HepG2 (cell line): ENCODE data around the gene CTNNBL1.

Source experiments
- ARID3A ChIP-seq: IDR thresholded peaks from 2 replicates; pipeline ENCODE4 v1.6.1; 2012; ENCODE audit warnings: low read depth, low read length, improper control_type of control experiment
- ARNT ChIP-seq: fragments of 450-650 bp; IDR thresholded peaks from 2 replicates; pipeline ENCODE4 v1.6.1; 2017
- CHD4 ChIP-seq: fragments of 200-600 bp; sonication (generic); IDR thresholded peaks from 2 replicates; pipeline ENCODE4 v1.7.0; 2017; ENCODE audit warnings: mild to moderate bottlenecking, low read length, borderline replicate concordance
- EZH2 ChIP-seq: conservative IDR thresholded peaks from 2 replicates; pipeline ENCODE4 v1.6.1; 2012; ENCODE audit warnings: mild to moderate bottlenecking, low read depth, low read length, moderate library complexity
- GATAD1 ChIP-seq: IDR thresholded peaks from 2 replicates; pipeline ENCODE4 v1.6.1; 2016; ENCODE audit warnings: missing genetic modification reagents, missing compliant biosample characterization
- NR1H2 ChIP-seq: sonication (generic); formaldehyde crosslinking; IDR thresholded peaks from 2 replicates; pipeline ENCODE4 v1.8.1; 2022; ENCODE audit warnings: low read depth, missing genetic modification reagents, borderline replicate concordance
- ZNF335 ChIP-seq: sonication (generic); formaldehyde crosslinking; IDR thresholded peaks from 2 replicates; pipeline ENCODE4 v1.4.0; 2020; ENCODE audit warnings: missing genetic modification reagents
- ZNF530 ChIP-seq: sonication (generic); formaldehyde crosslinking; IDR thresholded peaks from 2 replicates; pipeline ENCODE4 v1.5.0; 2020; ENCODE audit warnings: low read depth, mild to moderate bottlenecking, missing genetic modification reagents
- ZNF619 ChIP-seq: sonication (generic); formaldehyde crosslinking; IDR thresholded peaks from 2 replicates; pipeline ENCODE4 v1.4.0; 2020; ENCODE audit warnings: mild to moderate bottlenecking, missing genetic modification reagents
- TF ChIP-seq, protein P1 (sequence below): sonication (generic); formaldehyde crosslinking; IDR thresholded peaks from 2 replicates; pipeline ENCODE4 v1.5.0; 2020; ENCODE audit warnings: mild to moderate bottlenecking, missing genetic modification reagents, moderate library complexity

DNA sequence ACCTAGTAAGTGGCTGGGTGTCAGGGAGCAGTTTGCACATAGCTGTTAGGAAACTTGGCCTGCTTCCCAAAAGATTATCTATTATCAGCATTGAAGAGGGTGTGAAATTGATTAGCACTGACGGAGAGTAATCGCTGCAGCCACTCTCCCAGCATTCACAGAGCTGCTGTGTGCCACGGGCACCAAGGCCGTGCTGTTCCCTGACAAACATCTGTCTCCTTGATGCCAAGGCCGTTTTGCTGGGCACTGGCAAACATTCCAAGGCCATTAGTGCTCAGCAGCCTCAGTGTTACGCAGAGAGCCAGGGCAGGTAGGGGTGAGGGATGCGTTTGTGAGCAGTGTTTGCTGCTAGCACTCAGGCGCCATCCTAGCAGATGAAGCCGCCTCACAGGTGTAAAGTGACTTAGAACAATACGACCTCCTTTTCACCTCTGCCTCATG is 151.4 kb downstream of the CTNNBL1 start:
- TF ChIP-seq ZNF530 (CRISPR knock-in tag) (no peak), ARID3A (no peak), ZNF619 (CRISPR knock-in tag) (no peak), ARNT (no peak), NR1H2 (no peak), GATAD1 (CRISPR knock-in tag) (no peak), EZH2 (no peak), CHD4 (no peak), ZNF335 (CRISPR knock-in tag) (no peak)
- TF ChIP-seq, protein P1, sequence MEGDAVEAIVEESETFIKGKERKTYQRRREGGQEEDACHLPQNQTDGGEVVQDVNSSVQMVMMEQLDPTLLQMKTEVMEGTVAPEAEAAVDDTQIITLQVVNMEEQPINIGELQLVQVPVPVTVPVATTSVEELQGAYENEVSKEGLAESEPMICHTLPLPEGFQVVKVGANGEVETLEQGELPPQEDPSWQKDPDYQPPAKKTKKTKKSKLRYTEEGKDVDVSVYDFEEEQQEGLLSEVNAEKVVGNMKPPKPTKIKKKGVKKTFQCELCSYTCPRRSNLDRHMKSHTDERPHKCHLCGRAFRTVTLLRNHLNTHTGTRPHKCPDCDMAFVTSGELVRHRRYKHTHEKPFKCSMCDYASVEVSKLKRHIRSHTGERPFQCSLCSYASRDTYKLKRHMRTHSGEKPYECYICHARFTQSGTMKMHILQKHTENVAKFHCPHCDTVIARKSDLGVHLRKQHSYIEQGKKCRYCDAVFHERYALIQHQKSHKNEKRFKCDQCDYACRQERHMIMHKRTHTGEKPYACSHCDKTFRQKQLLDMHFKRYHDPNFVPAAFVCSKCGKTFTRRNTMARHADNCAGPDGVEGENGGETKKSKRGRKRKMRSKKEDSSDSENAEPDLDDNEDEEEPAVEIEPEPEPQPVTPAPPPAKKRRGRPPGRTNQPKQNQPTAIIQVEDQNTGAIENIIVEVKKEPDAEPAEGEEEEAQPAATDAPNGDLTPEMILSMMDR (CRISPR knock-in tag): no peak
